GM21423 (cell line): ENCODE data around the gene C2orf76.

Experiments
- ATAC-seq: cut with Tn5 transposase; IDR thresholded peaks from one replicate; pipeline ENCODE4 v1.9.1; 2021; ENCODE audit warnings: mild to moderate bottlenecking, moderate library complexity; ENCODE audit not compliant: unreplicated experiment

The C2orf76 gene

GRCh38 chr2:119266091-119266589 lies 100.5 kb downstream of the C2orf76 start:
- no peak for ATAC-seq

- no peak for ATAC-seq
Measured at GRCh38 chr2:119265693-119266066, 101.0 kb downstream of the C2orf76 start.

GRCh38 chr2:119264781-119265692 lies 101.6 kb downstream of the C2orf76 start:
- peak; percentile 91 for ATAC-seq

- no peak for ATAC-seq
Measured at GRCh38 chr2:119263656-119264055, 103.0 kb downstream of the C2orf76 start.

- ATAC-seq, result no peak
Measured at GRCh38 chr2:119263025-119263424, 103.6 kb downstream of the C2orf76 start.

GRCh38 chr2:119261493-119262225 lies 105.0 kb downstream of the C2orf76 start:
- no peak for ATAC-seq

GRCh38 chr2:119260646-119261492 lies 105.8 kb downstream of the C2orf76 start:
- ATAC-seq, result no peak

- no peak for ATAC-seq
Measured at GRCh38 chr2:119259296-119259860, 107.3 kb downstream of the C2orf76 start.

GRCh38 chr2:119257198-119257597 lies 109.4 kb downstream of the C2orf76 start:
- ATAC-seq, result no peak

- no peak for ATAC-seq
Measured at GRCh38 chr2:119256582-119256921, 110.1 kb downstream of the C2orf76 start.

GRCh38 chr2:119255760-119256581 lies 110.7 kb downstream of the C2orf76 start:
- no peak for ATAC-seq

GRCh38 chr2:119254601-119255080 lies 112.0 kb downstream of the C2orf76 start:
- ATAC-seq, result no peak

- ATAC-seq, result no peak
Measured at GRCh38 chr2:119253760-119254600, 112.7 kb downstream of the C2orf76 start.

- no peak for ATAC-seq
Measured at GRCh38 chr2:119253114-119253702, 113.4 kb downstream of the C2orf76 start.
